ENCODE measurements around the gene LRRC63.
A peak's percentile ranks its signal among the peaks of the same experiment; 100 is the strongest.

Gene LRRC63

GRCh38 chr13:46313432-46314257, 101.9 kb downstream of the LRRC63 start:
- no peak for DNase-seq

- DNase-seq, result no peak
Observed at GRCh38 chr13:46314587-46314986, 102.9 kb downstream of the LRRC63 start.

GRCh38 chr13:46315036-46315435, 103.3 kb downstream of the LRRC63 start:
- DNase-seq, result no peak

GRCh38 chr13:46315491-46316075, 103.9 kb downstream of the LRRC63 start:
- no peak for DNase-seq

- no peak for DNase-seq
Observed at GRCh38 chr13:46317120-46317519, 105.4 kb downstream of the LRRC63 start.

GRCh38 chr13:46318986-46319385, 107.3 kb downstream of the LRRC63 start:
- no peak for DNase-seq

GRCh38 chr13:46320406-46320805, 108.7 kb downstream of the LRRC63 start:
- DNase-seq, result no peak

GRCh38 chr13:46320821-46321220, 109.1 kb downstream of the LRRC63 start:
- no peak for DNase-seq

GRCh38 chr13:46321494-46322225, 109.9 kb downstream of the LRRC63 start:
- peak; percentile 9 for DNase-seq

GRCh38 chr13:46324976-46325375, 113.2 kb downstream of the LRRC63 start:
- DNase-seq, result no peak
